A673 (cell line): ENCODE results near the gene DAB1. TPM values are rescaled to one million over a fixed set of nuclear protein-coding genes. Genes with fewer than 3 reads are reported as not detected.

ENCODE experiments used
- BruUV-seq: library from RNA; stranded (reverse); fragments of 400-500 nt; replicated peaks from 2 replicates; lab custom pipeline; 2021; lab: Mats Ljungman, UMichigan
- CTCF ChIA-PET: fragments of 300-600 bp; sonication (Branson Sonifier 250); formaldehyde crosslinking; loops from one replicate; lab custom pipeline; 2022; ENCODE audit warnings: antibody characterized with exemption; lab: Charles Lee
- POLR2A ChIA-PET: fragments of 300-600 bp; sonication (Branson Sonifier 250); formaldehyde crosslinking; loops from one replicate; lab custom pipeline; 2022; ENCODE audit warnings: antibody characterized with exemption; ENCODE audit not compliant: low non-redundant PET; lab: Charles Lee
- DNase-seq: peaks from one replicate; pipeline ENCODE4 v3.0.0-alpha.2; 2015; ENCODE audit warnings: low spot score
- H3K27ac ChIP-seq: fragments of 200-600 bp; sonication (generic); 2 replicates; pipeline ENCODE4 v1.5.1; 2016; ENCODE audit warnings: mixed run types, low read depth, mild to moderate bottlenecking, mixed read lengths, antibody characterized with exemption, low read length; ENCODE audit not compliant: poor library complexity, severe bottlenecking
- H3K27me3 ChIP-seq: fragments of 200-600 bp; sonication (generic); replicated peaks from 2 replicates; pipeline ENCODE4 v1.6.1; 2017; ENCODE audit warnings: mixed run types, low read depth, mild to moderate bottlenecking, mixed read lengths, antibody characterized with exemption, low read length; ENCODE audit not compliant: insufficient read depth, poor library complexity
- H3K36me3 ChIP-seq: fragments of 200-600 bp; sonication (generic); 2 replicates; pipeline ENCODE4 v1.6.1; 2016; ENCODE audit warnings: mixed run types, mild to moderate bottlenecking, mixed read lengths, antibody characterized with exemption, low read length; ENCODE audit not compliant: insufficient read depth, poor library complexity, severe bottlenecking
- H3K4me1 ChIP-seq: fragments of 200-600 bp; sonication (generic); 2 replicates; pipeline ENCODE4 v1.6.1; 2017; ENCODE audit warnings: mixed run types, mild to moderate bottlenecking, mixed read lengths, antibody characterized with exemption, low read length; ENCODE audit not compliant: insufficient read depth, poor library complexity, severe bottlenecking
- H3K4me3 ChIP-seq: fragments of 200-600 bp; sonication (generic); 2 replicates; pipeline ENCODE4 v1.5.1; 2016; ENCODE audit warnings: low read depth, mixed run types, mild to moderate bottlenecking, mixed read lengths, low read length; ENCODE audit not compliant: poor library complexity, severe bottlenecking
- H3K9me3 ChIP-seq: fragments of 200-600 bp; sonication (generic); 2 replicates; pipeline ENCODE4 v1.6.1; 2016; ENCODE audit warnings: mixed run types, low read depth, mild to moderate bottlenecking, mixed read lengths, antibody characterized with exemption, low read length; ENCODE audit not compliant: poor library complexity, severe bottlenecking
- CTCF ChIP-seq: fragments of 300-800, 200-600 bp; sonication (generic); conservative IDR thresholded peaks from 2 replicates; pipeline ENCODE4 v1.5.1; 2017; ENCODE audit warnings: low read depth, mild to moderate bottlenecking, antibody characterized with exemption, low read length, moderate library complexity, mixed read lengths
- EZH2 ChIP-seq: fragments of 200-600 bp; sonication (generic); IDR thresholded peaks from 2 replicates; pipeline ENCODE4 v1.6.1; 2017; ENCODE audit warnings: borderline replicate concordance, low read depth, mild to moderate bottlenecking, mixed read lengths, antibody characterized with exemption, low read length; ENCODE audit not compliant: poor library complexity, severe bottlenecking
- intact Hi-C: fragments of 100-400 bp; cut with micrococcal nuclease; formaldehyde crosslinking; loops from one replicate; pipeline ENCODE4 v1.10.0; 2022; ENCODE audit not compliant: unreplicated experiment
- total RNA-seq: library from RNA; stranded (reverse); gene quantifications from 2 replicates; pipeline ENCODE4 v1.2.3, GENCODE V29; 2021

The DAB1 gene
- total RNA-seq, 1 experiment from 2014 or later = 112 TPM

- intact Hi-C loops = no loop called here
- POLR2A ChIA-PET = no interaction called here
- no TSS peak for BruUV-seq
Measured at GRCh38 chr1:57082711-57083439, 341.0 kb downstream of the DAB1 start.

GRCh38 chr1:57079454-57080157 is 344.3 kb downstream of the DAB1 start:
- TF ChIP-seq EZH2 (no peak), CTCF (peak; percentile 61)
- peak; percentile 22 for DNase-seq
- no peaks in the 10 kb centered on the region for H3K9me3 ChIP-seq
- no peaks in the 10 kb centered on the region for H3K27me3 ChIP-seq
- BruUV-seq = no TSS peak
- POLR2A ChIA-PET = no interaction called here
- intact Hi-C loops = no loop called here
- H3K4me3 ChIP-seq = no peak overlapping the region
- H3K27ac ChIP-seq = no peak overlapping the region
- CTCF ChIA-PET = no interaction called here
- H3K36me3 ChIP-seq = no peaks in the 10 kb centered on the region
- no peaks in the 10 kb centered on the region for H3K4me1 ChIP-seq

More at GRCh38 chr1:57082711-57083439, 341.0 kb downstream of the DAB1 start:
- Histone ChIP-seq H3K27ac (no peak overlapping the region), H3K27me3 (no peaks in the 10 kb centered on the region), H3K4me3 (no peak overlapping the region), H3K9me3 (no peaks in the 10 kb centered on the region), H3K4me1 (no peaks in the 10 kb centered on the region), H3K36me3 (no peaks in the 10 kb centered on the region)
- CTCF ChIA-PET = no interaction called here
- DNase-seq = no peak
- TF ChIP-seq EZH2 = no peak
- TF ChIP-seq CTCF = no peak

- Histone ChIP-seq H3K9me3 (no peaks in the 10 kb centered on the region), H3K4me1 (peaks cover 12% of the 10 kb centered on the region), H3K27ac (no peak overlapping the region), H3K36me3 (peaks cover 5% of the 10 kb centered on the region), H3K4me3 (no peak overlapping the region), H3K27me3 (no peaks in the 10 kb centered on the region)
- peak; percentile 45 for DNase-seq
- POLR2A ChIA-PET = no interaction called here
- BruUV-seq = no TSS peak
- intact Hi-C loops = no loop called here
- TF ChIP-seq EZH2 (no peak), CTCF (peak; percentile 38)
- CTCF ChIA-PET = no interaction called here
Measured at GRCh38 chr1:57072401-57073110, 351.3 kb downstream of the DAB1 start.
